Lung microvascular endothelial cell (primary cell): ENCODE data around the gene SLC2A6. TPM values are rescaled to one million over a fixed set of nuclear protein-coding genes. Genes with fewer than 3 reads are reported as not detected.

Experiments
- DNase-seq, 2 donors: peaks; one replicate each; pipeline versions ENCODE4 v3.0.0 to v3.0.0-alpha.2; 2010; ENCODE audit warnings: low read depth in 2 of 2
- total RNA-seq: library from RNA; depleted of rRNA; stranded (reverse); fragments of >200 nt; gene quantifications from 2 replicates; pipeline ENCODE4 v1.2.1, GENCODE V29; 2014

Gene SLC2A6
- 12.1 and 21.6 TPM in 2 replicates for total RNA-seq

- peak; percentile 81 to 84 for DNase-seq
Measured at GRCh38 chr9:133478851-133479711, at the start of gene SLC2A6. SLC2A6 (minus strand) TSS chr9:133479099; CDS start chr9:133479059, 40 bp downstream.

- no peak for DNase-seq
Measured at GRCh38 chr9:133528001-133528875, 49.3 kb upstream of the SLC2A6 start.

GRCh38 chr9:133527444-133527920, 48.6 kb upstream of the SLC2A6 start:
- no peak for DNase-seq

GRCh38 chr9:133526721-133527321, 47.9 kb upstream of the SLC2A6 start:
- DNase-seq, result no peak

GRCh38 chr9:133525677-133526076, 46.8 kb upstream of the SLC2A6 start:
- no peak for DNase-seq

GRCh38 chr9:133524679-133525228, 45.9 kb upstream of the SLC2A6 start, which contains the start of gene MYMK:
MYMK (minus strand) TSS chr9:133524959; CDS start chr9:133524844, 115 bp downstream.
- DNase-seq, result no peak

- DNase-seq, result no peak
Measured at GRCh38 chr9:133524146-133524545, 45.2 kb upstream of the SLC2A6 start.

GRCh38 chr9:133523106-133523505, 44.2 kb upstream of the SLC2A6 start:
- DNase-seq, result no peak

- DNase-seq, result no peak
Measured at GRCh38 chr9:133522073-133522910, 43.4 kb upstream of the SLC2A6 start.

- DNase-seq, result no peak
Measured at GRCh38 chr9:133521122-133522072, 42.5 kb upstream of the SLC2A6 start.

- no peak for DNase-seq
Measured at GRCh38 chr9:133520121-133520835, 41.4 kb upstream of the SLC2A6 start.

GRCh38 chr9:133519693-133520092, 40.8 kb upstream of the SLC2A6 start:
- DNase-seq, result no peak

- no peak for DNase-seq
Measured at GRCh38 chr9:133518706-133519449, 40.0 kb upstream of the SLC2A6 start.

GRCh38 chr9:133518200-133518599, 39.3 kb upstream of the SLC2A6 start:
- DNase-seq, result no peak

- no peak for DNase-seq
Measured at GRCh38 chr9:133517711-133518110, 38.8 kb upstream of the SLC2A6 start.

- DNase-seq, result no peak
Measured at GRCh38 chr9:133516961-133517350, 38.1 kb upstream of the SLC2A6 start.

- DNase-seq, result no peak
Measured at GRCh38 chr9:133516256-133516960, 37.5 kb upstream of the SLC2A6 start.
